Thoracic aorta (tissue), 2 donors: ENCODE data around the gene MAP9. TPM values are rescaled to one million over a fixed set of nuclear protein-coding genes. Genes with fewer than 3 reads are reported as not detected.

Source experiments
- total RNA-seq, 2 donors: library from RNA; depleted of rRNA; stranded (reverse); fragments of >200 nt; gene quantifications; one replicate each; pipeline versions ENCODE4 v1.1.0 to v1.2.3, GENCODE V29; 2016

Gene MAP9
- total RNA-seq, 2 donors from 2014 or later: 12.9 to 22.5 TPM

Other genes with a start within 250 kb of the MAP9 start
- 1 to 10 TPM; 1.6 to 6.5 TPM for gene NPY2R, start 168.3 kb downstream of the MAP9 start, total RNA-seq